BE2C (cell line): ENCODE measurements around the gene GNB2.

Experiments
- DNase-seq: peaks from one replicate; pipeline ENCODE4 v3.0.0-alpha.2; 2020
- H3K27me3 ChIP-seq: fragments of 250-450 bp; sonication (Bioruptor Pico); 2 replicates; pipeline ENCODE4 v1.5.1; 2020; ENCODE audit warnings: mild to moderate bottlenecking
- H3K36me3 ChIP-seq: fragments of 250-450 bp; sonication (Bioruptor Pico); 2 replicates; pipeline ENCODE4 v1.5.1; 2020; ENCODE audit warnings: mild to moderate bottlenecking
- H3K4me1 ChIP-seq: fragments of 250-450 bp; sonication (Bioruptor Pico); 2 replicates; pipeline ENCODE4 v1.5.1; 2020
- H3K4me3 ChIP-seq: 2 replicates; pipeline ENCODE4 v1.5.1; 2011; ENCODE audit warnings: low read depth, low read length
- H3K9me3 ChIP-seq: fragments of 250-450 bp; sonication (Bioruptor Pico); 2 replicates; pipeline ENCODE4 v1.5.1; 2020
- CTCF ChIP-seq: IDR thresholded peaks from 2 replicates; pipeline ENCODE4 v1.5.1; 2012; ENCODE audit warnings: mild to moderate bottlenecking, low read depth, low read length

The GNB2 gene

GRCh38 chr7:100670074-100670473, 3.5 kb upstream of the GNB2 start:
- no peaks in the 10 kb centered on the region for H3K4me1 ChIP-seq
- no peaks in the 10 kb centered on the region for H3K9me3 ChIP-seq
- H3K36me3 ChIP-seq, result no peaks in the 10 kb centered on the region
- DNase-seq, result no peak
- no peak for TF ChIP-seq CTCF
- H3K27me3 ChIP-seq, result no peaks in the 10 kb centered on the region
- H3K4me3 ChIP-seq, result no peak overlapping the region

- no peaks in the 10 kb centered on the region for H3K27me3 ChIP-seq
- no peaks in the 10 kb centered on the region for H3K9me3 ChIP-seq
- DNase-seq, result no peak
- peaks cover 2% of the 10 kb centered on the region for H3K36me3 ChIP-seq
- H3K4me3 ChIP-seq, result no peak overlapping the region
- TF ChIP-seq CTCF, result no peak
- H3K4me1 ChIP-seq, result no peaks in the 10 kb centered on the region
Observed at GRCh38 chr7:100671353-100672327, 1.9 kb upstream of the GNB2 start.

GRCh38 chr7:100673942-100674410, 436 bp downstream of the GNB2 start:
- TF ChIP-seq CTCF, result no peak
- peaks cover 15% of the 10 kb centered on the region for H3K4me1 ChIP-seq
- DNase-seq, result no peak
- H3K9me3 ChIP-seq, result no peaks in the 10 kb centered on the region
- H3K27me3 ChIP-seq, result no peaks in the 10 kb centered on the region
- H3K36me3 ChIP-seq, result peaks cover 24% of the 10 kb centered on the region
- H3K4me3 ChIP-seq, result peak overlapping the region; percentile 92

GRCh38 chr7:100674411-100675104, 1.0 kb downstream of the GNB2 start:
- no peaks in the 10 kb centered on the region for H3K27me3 ChIP-seq
- H3K36me3 ChIP-seq, result peaks cover 28% of the 10 kb centered on the region
- H3K4me1 ChIP-seq, result peaks cover 20% of the 10 kb centered on the region
- no peaks in the 10 kb centered on the region for H3K9me3 ChIP-seq
- TF ChIP-seq CTCF, result no peak
- no peak for DNase-seq
- peak overlapping the region; percentile 92 for H3K4me3 ChIP-seq

- Histone ChIP-seq H3K36me3 (peaks cover 31% of the 10 kb centered on the region), H3K9me3 (no peaks in the 10 kb centered on the region), H3K4me3 (peak overlapping the region; percentile 92), H3K27me3 (no peaks in the 10 kb centered on the region), H3K4me1 (peaks cover 21% of the 10 kb centered on the region)
- TF ChIP-seq CTCF, result no peak
- DNase-seq, result no peak
Observed at GRCh38 chr7:100675105-100675451, 1.5 kb downstream of the GNB2 start.
